ENCODE results near the gene ZNF892. TPM values are rescaled to one million over a fixed set of nuclear protein-coding genes. Genes with fewer than 3 reads are reported as not detected.

Gene ZNF892
- total and polyA plus RNA-seq, 2 of the 13 experiments (the other 11 are each of a cell fraction or from before 2014, with no cell fraction given): not detected

DNA sequence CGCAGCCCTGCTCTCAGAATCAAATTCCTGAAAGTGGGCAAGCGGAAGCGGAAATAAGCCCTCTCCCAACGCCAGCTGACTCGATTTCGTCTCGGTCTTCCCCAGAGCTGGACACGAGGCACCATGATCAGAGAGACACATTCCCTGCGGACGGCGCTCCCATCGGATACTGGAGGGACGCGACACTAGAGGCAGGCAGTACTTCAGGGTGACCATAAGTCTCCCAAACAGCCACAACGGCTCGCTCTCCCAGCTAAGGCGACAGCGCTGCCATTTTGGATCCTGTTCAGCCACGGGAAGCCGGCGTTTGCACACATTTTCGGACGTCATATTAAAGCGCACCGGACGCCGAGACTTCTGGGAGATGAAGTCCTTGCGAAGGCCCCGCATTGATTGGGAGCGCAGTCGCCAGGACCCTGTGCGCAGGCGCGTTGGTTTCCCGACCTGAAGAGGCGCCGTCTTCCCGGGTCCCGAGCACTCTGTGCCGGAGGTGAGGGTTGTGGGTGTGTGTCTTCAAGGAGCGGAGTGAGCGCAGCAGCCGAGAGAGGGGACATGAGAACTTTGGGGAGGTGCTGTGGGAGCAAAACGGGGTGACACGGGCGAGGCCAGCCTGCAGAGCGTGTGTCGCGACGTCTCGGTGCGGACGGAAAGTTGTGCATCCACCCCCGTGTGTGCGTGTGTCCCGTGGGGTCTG is 41.8 kb upstream of the ZNF892 start, which contains the start of gene ZNF2 (continued):
- TF ChIP-seq HINFP (CRISPR knock-in tag; IDR thresholded peaks at IDR 0.05; ENCODE audit: low read depth): peak; percentile 76; the same call in 1 of the 2 replicates
- TF ChIP-seq ZNF720 (CRISPR knock-in tag; IDR thresholded peaks at IDR 0.05): no peak
- no peak for TF ChIP-seq ATF5 (CRISPR knock-in tag; IDR thresholded peaks at IDR 0.05; ENCODE audit: low read depth)
- TF ChIP-seq SATB2 (CRISPR knock-in tag; IDR thresholded peaks at IDR 0.05): no peak
- peak; percentile 82; the same call in 1 of the 2 replicates for TF ChIP-seq ESRRA (CRISPR knock-in tag; IDR thresholded peaks at IDR 0.05; ENCODE audit: low read depth)
- peak; percentile 73; the same call in 1 of the 2 replicates for TF ChIP-seq CBX5 (CRISPR knock-in tag; IDR thresholded peaks at IDR 0.05; ENCODE audit: borderline replicate concordance)
- TF ChIP-seq ZNF256 (CRISPR knock-in tag; conservative IDR thresholded peaks at IDR 0.05): 0 out of 2 replicates have a peak, but pooled peaks have one; percentile 36
- no peak for TF ChIP-seq REXO4 (CRISPR knock-in tag; IDR thresholded peaks at IDR 0.05; ENCODE audit: borderline replicate concordance)
- TF ChIP-seq ZNF747 (CRISPR knock-in tag; IDR thresholded peaks at IDR 0.05; ENCODE audit: borderline replicate concordance): peak; percentile 93; the same call in 1 of the 2 replicates
- no peak for TF ChIP-seq ZBTB46 (CRISPR knock-in tag; IDR thresholded peaks at IDR 0.05; ENCODE audit: borderline replicate concordance)
- TF ChIP-seq ZNF850 (CRISPR knock-in tag; conservative IDR thresholded peaks at IDR 0.05): no peak
- peak; percentile 89 for TF ChIP-seq BRD4 (CRISPR knock-in tag; IDR thresholded peaks at IDR 0.05)
- no peak for TF ChIP-seq RFX5 (IDR thresholded peaks at IDR 0.05; ENCODE audit: low read depth, low read length)
- peak; percentile 82 for TF ChIP-seq PITX1 (CRISPR knock-in tag; IDR thresholded peaks at IDR 0.05)
- TF ChIP-seq, protein P1, sequence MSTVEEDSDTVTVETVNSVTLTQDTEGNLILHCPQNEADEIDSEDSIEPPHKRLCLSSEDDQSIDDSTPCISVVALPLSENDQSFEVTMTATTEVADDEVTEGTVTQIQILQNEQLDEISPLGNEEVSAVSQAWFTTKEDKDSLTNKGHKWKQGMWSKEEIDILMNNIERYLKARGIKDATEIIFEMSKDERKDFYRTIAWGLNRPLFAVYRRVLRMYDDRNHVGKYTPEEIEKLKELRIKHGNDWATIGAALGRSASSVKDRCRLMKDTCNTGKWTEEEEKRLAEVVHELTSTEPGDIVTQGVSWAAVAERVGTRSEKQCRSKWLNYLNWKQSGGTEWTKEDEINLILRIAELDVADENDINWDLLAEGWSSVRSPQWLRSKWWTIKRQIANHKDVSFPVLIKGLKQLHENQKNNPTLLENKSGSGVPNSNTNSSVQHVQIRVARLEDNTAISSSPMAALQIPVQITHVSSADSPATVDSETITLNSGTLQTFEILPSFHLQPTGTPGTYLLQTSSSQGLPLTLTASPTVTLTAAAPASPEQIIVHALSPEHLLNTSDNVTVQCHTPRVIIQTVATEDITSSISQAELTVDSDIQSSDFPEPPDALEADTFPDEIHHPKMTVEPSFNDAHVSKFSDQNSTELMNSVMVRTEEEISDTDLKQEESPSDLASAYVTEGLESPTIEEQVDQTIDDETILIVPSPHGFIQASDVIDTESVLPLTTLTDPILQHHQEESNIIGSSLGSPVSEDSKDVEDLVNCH (CRISPR knock-in tag; IDR thresholded peaks at IDR 0.05): no peak
- TF ChIP-seq AHR (CRISPR knock-in tag; IDR thresholded peaks at IDR 0.05): 0 out of 2 replicates have a peak, but pooled peaks have one; percentile 41
- 0 out of 2 replicates have a peak, but pooled peaks have one; percentile 63 for TF ChIP-seq ZNF138 (CRISPR knock-in tag; IDR thresholded peaks at IDR 0.05; ENCODE audit: low read depth)
- no peak for TF ChIP-seq PLRG1 (conservative IDR thresholded peaks at IDR 0.05)
- TF ChIP-seq, protein P2, sequence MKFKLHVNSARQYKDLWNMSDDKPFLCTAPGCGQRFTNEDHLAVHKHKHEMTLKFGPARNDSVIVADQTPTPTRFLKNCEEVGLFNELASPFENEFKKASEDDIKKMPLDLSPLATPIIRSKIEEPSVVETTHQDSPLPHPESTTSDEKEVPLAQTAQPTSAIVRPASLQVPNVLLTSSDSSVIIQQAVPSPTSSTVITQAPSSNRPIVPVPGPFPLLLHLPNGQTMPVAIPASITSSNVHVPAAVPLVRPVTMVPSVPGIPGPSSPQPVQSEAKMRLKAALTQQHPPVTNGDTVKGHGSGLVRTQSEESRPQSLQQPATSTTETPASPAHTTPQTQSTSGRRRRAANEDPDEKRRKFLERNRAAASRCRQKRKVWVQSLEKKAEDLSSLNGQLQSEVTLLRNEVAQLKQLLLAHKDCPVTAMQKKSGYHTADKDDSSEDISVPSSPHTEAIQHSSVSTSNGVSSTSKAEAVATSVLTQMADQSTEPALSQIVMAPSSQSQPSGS (CRISPR knock-in tag; IDR thresholded peaks at IDR 0.05): peak; percentile 86
- TF ChIP-seq PAF1 (CRISPR knock-in tag; IDR thresholded peaks at IDR 0.05): no peak
- TF ChIP-seq ARID2 (CRISPR knock-in tag; IDR thresholded peaks at IDR 0.05; ENCODE audit: borderline replicate concordance): peak; percentile 95
- no peak for TF ChIP-seq NR0B2 (CRISPR knock-in tag; IDR thresholded peaks at IDR 0.05)
